NCI-H524 treated with DMSO at 0.1 percent for 48 hours (cell line): ENCODE results near the gene NOS3.
A peak's percentile ranks its signal among the peaks of the same experiment; 100 is the strongest.

Experiments used
- DNase-seq: peaks from one replicate; lab custom pipeline; 2025; lab: John Stamatoyannopoulos, UW

NOS3 gene

DNA sequence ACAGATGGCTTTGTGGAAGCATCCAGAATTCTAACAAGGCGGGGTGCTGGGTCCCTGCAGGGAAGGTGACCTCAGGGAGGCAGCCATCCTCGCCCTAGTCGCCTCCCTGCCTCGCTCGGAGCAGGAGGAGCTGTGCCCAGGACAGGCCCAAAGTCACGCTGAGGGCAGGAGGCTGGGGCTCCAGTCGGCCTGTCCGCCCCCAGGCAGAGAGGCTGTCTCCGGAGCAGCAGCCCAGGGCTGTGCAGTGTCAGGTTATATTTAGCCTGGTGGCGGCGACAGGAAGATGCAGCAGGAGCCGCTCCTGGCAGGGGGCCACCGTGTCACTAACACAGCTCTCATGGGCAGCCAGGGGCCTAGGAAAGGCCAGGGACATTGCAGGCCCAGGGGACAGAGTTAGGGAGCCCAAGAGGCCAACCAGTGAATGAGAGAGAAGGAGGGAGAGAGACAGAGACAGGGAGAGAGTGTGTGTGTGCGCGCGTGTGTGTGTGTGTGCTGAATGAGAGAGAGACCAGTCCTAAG, 26.2 kb upstream of the NOS3 start:
- DNase-seq = peak; percentile 47

DNA sequence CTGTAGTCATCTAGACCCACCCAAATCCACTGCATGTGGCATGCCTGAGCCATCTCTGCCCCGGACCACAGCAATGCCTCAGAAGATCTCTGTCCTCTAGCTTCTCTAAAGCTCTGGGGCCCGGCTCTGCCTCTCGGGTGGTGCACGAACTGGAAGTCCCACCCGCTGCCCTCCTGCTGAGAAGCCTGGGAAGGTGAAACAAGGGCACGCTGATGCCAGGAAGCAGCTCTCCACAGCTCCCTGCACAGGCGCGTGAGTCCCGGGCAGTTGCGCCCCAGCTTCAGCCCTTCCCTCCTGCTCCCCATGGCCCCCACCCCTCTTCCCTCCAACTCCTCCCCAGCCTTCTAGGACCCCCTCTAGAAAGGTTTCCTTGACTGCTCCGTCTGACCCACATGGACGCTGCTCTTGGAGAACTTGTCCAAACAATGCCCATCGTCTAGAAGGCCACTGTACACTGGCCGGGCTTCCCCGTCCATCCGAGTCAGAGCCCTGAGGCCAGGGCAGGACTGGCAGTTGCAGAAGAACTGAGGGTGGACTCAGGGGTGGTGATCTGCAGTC, 25.5 kb upstream of the NOS3 start:
- no peak for DNase-seq

DNA sequence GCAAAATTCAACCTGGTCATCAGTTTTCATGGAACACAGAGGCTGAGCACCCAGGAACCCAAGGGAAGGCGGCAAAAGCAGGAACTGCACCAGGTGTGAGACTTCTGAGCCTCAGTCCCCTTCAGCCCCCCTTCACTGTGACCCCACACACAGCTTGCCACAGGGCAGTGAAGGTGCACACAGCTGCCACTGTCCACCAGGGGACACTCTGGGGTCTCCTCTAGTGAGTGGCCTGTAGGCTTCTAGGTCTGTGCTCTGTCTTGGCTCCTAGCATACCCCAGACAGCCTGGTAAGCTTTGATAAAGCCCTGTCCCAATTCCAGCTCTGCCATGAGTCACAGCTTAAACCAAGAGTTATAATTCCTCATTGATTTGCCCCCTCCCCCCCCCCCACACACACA, 24.8 kb upstream of the NOS3 start:
- no peak for DNase-seq

DNA sequence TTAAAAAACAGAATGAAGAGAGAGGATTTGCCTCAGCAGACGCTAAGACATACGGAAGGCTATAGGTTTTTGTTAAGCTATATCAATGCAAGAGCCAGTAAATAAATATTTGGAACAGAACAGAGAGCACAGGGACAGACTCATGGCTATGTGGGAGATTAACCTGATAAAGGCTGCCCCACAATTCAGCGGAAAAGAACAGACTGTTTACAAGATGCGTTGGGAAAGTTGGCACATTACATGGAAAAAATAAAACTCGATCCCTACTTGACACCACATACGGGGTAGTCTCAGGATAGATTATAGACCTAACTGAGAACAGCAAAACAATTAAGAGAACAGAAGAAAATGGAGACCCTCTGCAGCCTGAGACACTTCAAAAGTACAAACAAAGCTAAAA, 23.5 kb upstream of the NOS3 start:
- DNase-seq = no peak

DNA sequence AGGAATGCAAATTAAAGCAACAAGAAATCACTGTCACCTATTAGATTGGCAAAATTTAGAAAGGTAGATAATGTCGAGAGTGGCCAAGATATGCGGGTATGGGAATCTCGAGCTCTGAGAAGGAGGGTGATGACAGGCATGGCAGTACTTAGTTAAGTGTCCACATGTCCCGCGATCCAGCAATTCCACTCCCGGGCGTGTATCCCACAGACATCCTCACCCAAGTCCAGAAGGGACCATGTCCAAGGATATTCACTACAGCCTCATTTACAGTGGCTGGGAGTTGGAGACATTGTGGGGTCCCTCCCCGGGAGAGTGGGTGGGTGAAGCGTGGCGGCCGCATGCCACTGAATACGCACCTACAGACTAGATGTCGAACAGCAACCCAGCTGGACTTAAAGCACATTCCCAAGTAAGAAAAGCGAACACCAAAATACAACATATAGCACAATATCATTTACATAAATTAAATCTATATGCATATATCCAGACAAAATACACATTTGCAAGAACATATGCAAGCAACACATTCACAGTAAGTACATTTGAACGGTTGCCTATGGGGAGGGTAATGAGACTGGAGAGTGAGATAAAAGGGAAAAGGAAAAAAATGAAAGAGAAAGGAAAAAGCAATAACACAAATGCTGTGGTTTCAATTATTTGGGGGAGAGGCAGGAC, 22.6 kb upstream of the NOS3 start:
- no peak for DNase-seq

DNA sequence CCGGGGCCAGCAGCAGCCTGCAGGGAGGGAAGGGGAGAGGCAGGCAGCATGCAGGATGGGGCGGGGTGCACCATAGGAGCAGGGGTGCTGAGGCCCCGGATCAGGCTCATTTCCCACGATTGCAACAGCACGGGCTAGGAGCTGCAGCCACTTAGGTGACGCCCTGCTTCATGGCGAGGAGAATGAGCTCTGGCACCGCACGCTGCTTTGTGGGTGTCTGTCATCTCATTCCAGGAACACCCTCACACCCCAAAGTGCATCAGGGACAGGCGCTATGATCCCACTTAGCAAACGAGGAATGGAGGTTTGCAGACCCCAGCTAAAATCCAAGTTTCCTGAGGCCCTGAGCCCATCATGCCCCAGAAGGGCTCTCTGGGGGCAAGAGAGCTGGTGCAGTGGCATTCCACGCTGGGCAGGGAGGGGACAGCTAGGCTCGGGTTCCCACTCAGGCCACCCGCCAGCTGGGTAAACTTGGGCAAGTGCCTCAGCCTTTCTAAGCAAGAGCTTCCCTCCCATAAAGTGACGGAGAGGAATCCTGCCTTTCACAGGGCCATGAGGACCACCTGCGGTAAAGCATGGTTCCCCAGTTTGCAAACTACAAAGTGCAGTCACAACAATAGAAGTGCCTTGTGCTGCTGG, 22.0 kb upstream of the NOS3 start:
- no peak for DNase-seq

DNA sequence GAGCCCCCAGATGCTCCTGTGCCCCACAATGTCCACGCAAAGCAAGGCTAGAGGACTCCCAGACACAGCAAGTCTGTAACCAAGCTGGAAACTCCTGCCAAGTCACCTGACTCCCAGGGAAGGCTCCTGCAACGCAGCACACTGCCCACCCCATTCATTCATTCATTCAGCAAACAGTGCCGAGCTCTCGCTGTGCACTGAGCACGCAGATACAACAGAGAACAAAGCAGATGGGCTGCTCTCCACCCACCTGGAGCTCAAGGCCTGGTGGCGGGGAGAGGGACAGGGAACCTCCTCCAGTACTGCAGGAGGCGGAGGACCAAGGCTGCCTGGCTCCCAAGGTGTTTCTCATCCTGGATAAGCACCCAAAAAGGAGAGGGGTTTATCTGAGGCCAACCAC, 21.3 kb upstream of the NOS3 start:
- DNase-seq = no peak

DNA sequence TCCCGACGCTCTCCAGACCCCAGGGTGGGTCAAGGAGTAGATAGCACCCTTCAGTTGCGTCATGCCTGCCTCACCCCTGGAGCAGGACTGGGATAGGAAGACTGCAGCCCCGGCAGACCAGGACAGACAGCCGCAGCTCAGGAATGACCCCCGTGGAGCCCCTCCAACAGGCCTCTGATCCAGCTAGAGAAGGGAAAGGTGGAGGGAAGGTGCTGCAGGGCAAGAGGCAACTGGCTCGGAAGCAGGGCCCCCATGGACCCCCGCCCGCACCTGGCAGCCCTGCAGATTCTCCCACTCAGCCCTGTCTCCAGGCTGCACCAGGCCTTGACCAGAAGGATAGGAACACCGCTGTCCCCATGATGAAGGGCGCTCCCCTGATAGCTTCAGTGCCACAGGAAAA, 20.4 kb upstream of the NOS3 start:
- DNase-seq = no peak

DNA sequence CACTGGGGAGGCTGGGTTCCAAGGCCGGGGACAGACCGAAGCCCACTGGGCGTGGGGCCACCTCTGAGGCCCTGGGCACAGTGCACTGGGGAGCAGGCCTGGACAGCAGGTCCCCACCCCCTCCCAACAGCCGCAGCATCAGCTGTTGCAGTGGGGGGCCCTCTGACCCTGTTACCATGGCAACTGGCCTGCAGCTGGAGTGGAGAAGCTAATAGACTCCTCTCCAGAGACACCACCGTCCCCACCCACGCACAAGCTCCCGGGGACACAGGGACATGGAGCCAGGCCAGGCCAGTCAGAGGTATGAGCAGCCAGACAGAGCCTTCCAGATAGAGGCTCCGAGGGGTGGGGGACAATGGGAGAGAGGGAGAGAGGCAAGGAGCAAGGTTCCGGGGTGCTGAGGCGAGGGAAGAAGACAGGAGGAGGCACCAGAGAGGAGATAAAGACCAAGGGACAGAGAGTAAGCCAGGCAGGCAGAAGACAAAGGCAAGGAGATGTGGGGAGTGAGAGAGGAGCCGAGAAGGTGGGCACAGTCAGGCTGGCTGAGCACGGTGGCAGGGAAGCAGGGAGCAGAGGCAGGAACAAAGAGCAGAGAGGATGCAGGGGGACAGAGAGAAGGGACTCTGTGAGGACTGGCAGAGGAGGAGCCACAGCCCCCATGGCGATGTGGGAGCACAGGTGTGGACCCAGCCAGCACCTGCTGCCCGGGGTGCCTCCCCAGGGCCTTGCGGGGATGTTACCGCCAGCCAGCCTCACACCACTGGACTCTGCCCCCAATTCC, 19.4 kb upstream of the NOS3 start:
- no peak for DNase-seq

DNA sequence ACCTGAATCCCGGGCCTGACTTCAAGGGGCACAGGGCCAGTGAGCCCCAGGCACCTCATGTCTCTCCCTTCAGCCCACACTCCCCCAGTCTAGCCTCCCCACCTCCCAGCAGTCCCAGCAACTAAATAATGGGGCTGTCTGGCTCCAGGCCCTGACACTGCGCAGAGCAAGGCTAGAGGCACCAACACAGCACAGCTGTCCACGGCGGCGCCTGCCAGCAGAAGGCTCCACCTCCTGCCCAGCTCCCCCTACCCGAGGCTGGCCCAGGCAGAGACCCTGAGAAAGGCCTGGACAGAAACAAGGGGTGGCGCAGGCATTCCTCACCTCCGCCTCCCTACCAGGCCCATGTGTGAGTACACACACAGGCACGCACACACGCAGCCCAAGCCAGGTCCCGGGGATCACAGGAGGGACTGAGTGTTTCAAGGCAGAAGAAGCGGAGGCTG, 18.8 kb upstream of the NOS3 start:
- no peak for DNase-seq

DNA sequence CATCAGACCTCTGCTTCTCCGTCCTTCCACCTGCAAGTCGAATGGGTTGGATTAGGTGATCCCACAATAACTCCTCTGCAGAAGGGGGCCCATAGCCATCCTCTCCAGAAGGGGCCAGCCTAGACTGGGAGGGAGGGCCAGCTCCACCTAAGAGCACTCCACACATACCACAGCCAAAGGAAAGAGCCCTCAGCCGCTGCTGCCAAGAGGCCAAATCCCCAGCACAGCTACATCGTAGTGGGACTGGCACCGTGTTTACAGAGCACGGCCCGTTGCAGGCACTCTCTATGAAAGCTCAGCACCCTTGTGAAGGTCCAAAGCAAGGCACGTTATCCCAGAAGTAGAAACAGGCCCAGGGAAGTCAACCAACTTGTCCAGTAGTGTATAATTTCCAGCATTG, 18.1 kb upstream of the NOS3 start:
- DNase-seq = no peak

DNA sequence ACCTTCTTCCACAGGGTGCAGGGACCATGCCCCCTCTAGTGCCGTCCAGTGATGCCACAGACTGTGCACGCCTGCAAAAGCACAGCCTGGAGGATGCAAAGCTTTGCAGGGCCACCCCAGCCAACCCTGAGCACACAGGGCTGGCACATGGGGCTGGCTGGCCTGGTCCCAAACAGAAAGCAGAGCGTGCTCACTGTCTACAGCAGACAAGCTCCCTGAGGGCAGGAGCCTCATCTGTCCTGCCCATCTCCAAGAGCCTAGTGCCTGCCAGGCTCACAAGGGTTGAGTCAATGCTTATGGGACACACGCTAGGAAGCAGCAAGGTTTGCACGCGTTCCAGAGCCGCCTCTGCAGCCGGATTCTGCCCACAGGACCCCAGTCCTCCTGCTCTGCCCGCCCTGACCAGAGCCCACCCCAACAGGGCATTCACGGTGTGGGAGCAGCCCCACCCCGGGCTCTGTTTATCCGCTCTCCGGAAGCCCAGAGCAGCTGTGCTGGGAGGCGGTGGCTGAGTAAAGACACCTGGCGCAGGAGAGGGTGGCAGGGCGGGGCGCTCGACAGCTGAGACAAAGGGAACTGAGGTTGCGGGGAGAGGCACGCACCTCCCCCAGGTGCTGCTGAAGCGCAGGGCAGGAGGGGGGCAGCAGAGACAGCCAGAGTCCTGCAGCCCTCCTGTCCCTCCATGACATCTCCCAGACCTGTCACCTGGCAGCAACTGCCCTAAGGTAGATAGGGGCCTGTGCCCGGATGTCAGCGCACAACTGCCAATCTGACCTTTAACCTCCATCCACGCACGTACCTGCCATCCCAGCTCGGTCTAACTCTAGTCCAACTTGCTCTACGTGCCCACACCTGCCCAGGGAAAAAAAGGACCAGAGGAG, 17.0 kb upstream of the NOS3 start:
- no peak for DNase-seq

DNA sequence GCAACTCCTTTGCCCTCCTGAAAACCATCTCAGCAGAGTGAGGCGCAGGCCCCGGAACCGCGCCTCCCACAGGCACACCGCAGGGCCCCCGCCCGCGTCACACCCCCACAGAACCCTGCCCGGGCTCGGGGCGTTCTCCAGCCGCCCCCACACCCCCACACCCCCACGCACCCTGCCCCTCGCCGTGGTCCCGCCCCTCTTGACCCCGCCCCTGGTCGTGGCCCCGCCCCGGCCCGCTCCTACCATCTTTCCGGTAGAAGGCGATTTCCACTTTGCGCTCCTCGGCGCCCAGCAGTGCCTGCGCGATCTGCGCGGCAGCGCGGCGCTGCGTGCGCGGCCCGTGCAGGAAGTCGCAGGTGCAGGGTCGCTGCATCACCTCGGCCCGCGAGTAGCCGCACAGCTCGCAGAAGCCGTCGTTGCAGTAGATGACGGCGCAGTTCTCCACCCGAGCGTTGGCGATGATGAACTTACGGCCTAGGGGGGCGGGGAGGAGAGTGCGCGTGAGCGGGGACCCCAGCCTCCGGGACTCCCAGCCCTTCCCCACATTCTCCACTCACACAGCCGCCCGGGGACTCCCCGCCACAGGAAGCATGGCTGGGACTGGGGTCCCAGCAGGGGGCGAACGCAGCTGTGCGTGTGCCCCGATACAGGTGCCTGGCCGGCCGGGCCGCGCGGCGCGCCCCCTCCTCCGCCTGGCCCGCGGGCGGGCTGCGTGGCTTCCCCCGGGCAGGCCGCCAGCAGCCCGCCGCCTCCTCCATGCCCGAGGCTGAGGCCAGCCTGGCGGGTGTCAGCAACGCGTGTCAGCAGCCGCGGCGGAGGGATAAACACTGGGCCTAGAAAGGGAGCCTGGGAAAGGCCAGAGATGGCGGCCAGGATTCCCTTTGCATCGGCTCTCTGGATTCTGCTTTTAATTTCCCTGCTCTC, 16.1 kb upstream of the NOS3 start:
- DNase-seq = no peak

DNA sequence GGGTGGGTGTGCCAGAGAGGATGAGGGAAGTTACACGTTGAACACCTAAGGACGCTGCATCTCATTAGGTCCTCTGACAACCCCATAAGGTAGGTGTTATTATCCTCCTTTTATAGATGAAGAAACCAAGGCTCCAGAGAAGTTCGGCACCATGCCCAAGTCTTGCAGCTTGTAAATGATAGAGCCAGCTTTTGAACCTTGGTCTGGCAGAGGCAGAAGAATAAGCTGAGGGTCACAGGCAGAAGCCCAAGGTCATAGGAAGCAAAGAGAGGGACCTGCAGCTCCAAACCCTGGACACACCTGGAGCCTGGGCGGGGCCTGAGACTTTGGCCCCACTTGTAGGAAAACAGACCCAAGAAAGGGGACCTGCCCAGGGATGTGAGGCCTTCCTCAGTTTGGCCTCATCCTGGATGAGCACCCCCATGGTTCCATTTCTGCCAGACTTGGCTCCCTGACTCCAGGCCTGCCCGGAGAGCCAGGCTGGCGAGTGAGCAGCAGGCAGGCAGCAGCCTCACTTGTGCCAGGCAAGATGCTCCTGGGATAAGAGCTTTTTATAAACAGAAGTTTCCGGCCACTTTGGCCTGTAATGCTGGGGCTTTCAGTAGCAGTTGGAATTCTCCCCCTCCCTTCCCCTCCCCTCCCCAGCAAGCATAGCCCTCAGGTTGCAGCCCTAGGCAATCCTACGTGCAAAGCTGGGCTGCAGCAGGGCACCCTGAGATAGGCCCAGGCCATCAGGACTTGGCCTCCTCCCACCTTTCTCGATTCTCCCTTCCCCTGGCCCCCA, 15.1 kb upstream of the NOS3 start:
- DNase-seq = no peak

DNA sequence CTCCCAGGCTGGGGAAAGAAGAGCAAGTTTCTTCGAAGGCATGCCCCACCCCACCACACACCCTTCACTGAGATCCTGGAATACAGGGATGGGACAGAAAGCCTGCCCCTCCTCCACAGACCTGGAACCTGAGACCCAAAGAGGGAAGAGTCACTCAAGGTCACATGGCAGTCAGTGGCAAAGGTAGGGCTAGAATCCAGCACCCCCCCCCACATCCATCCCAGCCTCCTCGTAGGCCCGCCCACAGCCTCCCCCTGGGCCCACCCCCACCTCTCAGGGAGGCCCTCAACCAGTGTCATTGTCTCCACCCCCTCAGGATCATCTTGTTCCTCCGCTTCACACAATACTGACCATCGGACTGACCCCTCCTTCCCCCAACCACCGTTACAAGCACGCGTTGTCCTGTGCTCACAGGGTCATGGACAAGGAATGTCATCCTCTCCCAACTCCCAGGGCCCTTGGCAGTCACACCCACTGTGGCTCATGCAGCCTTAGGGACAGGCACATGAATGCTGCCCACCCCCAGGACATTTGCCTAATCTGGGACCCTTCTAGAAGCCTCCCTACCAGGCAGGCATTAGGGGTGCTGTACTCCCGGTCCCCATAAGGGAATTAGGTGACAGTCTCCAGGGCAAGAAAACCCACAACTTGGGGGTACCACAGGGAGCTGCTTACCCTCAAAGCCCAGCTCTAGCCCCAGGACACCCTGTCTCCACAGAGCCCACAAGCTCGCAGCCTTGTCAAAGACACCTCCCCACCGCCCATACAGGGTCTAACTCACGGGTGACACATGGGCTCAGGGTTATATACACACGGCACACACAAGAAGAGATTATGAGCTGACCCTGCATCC, 14.1 kb upstream of the NOS3 start:
- DNase-seq = no peak

DNA sequence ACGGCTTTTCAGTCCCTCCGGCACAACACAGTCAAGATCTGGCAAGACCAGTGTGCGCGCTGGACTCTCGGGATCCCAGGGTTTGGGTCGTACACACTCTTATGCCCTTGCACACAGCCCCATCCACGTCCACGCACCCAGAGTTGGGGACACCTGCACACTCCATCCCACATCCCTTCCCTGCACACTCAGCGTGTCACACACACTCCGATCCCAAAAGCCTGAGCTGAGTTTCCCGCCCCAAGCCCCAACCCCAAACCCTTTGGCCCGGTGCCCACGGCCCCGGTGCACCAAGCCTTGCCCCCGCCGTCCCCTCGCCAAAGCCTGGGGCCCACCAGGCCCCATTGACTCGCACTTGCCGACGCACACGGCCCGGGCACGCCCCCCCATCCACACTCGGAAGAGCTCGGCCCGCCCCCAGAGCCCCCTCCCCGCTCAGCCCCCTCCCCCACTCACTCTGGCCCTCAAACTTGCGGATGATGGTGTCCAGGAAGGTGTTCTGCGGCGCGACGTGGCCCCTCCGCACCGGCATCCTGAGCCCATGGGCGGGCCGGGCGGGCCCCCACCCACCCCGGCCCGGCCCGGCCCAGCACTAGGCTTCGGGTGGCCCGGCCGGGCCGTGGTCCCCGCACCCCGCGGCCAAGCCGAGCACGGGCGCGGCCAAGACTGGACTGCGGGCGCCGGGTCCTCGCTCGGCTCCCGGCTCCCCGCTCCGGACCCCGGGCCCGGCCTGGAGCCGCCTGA, 13.3 kb upstream of the NOS3 start:
- DNase-seq = no peak

DNA sequence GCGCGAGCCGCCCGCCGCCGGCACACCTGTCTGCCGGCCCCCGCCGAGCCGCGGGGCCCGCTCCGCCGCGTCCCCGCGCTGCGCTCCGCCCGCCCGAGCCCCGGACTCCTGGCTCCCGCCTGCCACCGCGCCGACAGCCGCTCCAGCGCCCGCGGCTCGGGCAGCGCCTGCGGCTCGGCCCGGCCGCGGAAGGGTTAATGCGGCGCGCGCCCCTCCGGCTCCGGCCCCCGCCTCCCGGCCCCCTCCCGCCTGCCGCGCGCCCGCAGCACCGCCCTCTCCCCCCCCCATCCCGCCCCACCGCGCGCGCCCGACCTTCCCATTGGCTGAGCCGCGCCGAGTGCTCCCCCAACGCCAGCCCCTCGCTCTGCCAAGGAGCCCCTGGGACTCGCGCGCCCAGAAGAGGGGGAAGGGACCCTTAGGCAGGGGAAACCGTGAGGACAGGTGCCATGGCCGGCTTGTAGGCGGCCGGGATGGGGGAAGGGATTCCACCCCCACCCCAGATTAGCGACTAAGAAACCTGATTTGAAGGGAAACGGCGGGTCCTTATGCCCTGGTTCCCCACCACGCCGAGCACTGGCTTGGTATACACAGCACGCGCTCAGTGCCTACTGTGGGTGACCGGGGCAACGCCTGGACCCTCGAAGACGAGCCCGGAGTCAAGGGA, 12.6 kb upstream of the NOS3 start, which contains the start of gene KCNH2:
Gene KCNH2, minus strand, starts transcription at position 196 of the 664 bp plus-strand sequence. CDS start 408 bp downstream, outside the sequence.
- DNase-seq = no peak
